ENCODE data around the gene RAB40A. TPM values are rescaled to one million over a fixed set of nuclear protein-coding genes. Genes with fewer than 3 reads are reported as not detected.

Gene RAB40A
- total RNA-seq, 1 experiment from 2014 or later = 0.11 TPM

GRCh38 chrX:103536732-103537131 is 17.4 kb upstream of the RAB40A start:
- no peak overlapping the region for H3K27ac ChIP-seq
- no peaks in the 10 kb centered on the region for H3K27me3 ChIP-seq (replicated peaks)
- H3K9me3 ChIP-seq (replicated peaks) = no peaks in the 10 kb centered on the region
- no peaks in the 10 kb centered on the region for H3K4me1 ChIP-seq (replicated peaks)
- H3K4me3 ChIP-seq = no peak overlapping the region
- H3K36me3 ChIP-seq = no peaks in the 10 kb centered on the region
- no peak for DNase-seq (ENCODE audit: low read depth in 1 of 2, low spot score in 2 of 2)

DNA sequence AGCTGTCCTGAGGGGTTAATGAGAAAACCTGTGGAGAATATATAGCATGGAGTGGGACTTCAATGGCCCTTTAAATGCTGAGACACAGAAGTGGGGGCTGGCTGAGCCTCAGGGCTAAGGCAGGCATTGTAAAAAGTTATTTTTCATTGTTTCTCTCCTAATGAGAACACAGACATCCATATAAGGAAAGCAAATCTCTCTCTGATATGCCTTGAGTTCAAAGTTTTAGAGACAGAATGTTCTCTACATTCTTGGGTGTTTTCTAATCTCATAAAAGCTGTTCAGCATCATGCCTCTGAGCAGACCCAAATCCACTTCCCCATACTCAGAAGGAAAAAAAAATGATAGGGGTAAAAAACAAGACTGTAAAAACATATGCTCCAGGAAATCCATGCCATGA is 16.8 kb upstream of the RAB40A start:
- no peak for DNase-seq (ENCODE audit: low read depth in 1 of 2, low spot score in 2 of 2)
- H3K36me3 ChIP-seq = no peaks in the 10 kb centered on the region
- H3K27me3 ChIP-seq (replicated peaks) = no peaks in the 10 kb centered on the region
- H3K4me3 ChIP-seq = no peak overlapping the region
- no peaks in the 10 kb centered on the region for H3K9me3 ChIP-seq (replicated peaks)
- H3K27ac ChIP-seq = no peak overlapping the region
- H3K4me1 ChIP-seq (replicated peaks) = peaks cover 3% of the 10 kb centered on the region

- Histone ChIP-seq H3K27me3 (replicated peaks) (no peaks in the 10 kb centered on the region), H3K27ac (no peak overlapping the region), H3K36me3 (no peaks in the 10 kb centered on the region), H3K4me1 (replicated peaks) (peaks cover 7% of the 10 kb centered on the region), H3K9me3 (replicated peaks) (no peaks in the 10 kb centered on the region), H3K4me3 (no peak overlapping the region)
- DNase-seq (ENCODE audit: low read depth in 1 of 2, low spot score in 2 of 2) = no peak
Measured at GRCh38 chrX:103535206-103535605, 15.9 kb upstream of the RAB40A start.

- no peak overlapping the region for H3K4me3 ChIP-seq
- H3K36me3 ChIP-seq = no peaks in the 10 kb centered on the region
- DNase-seq (ENCODE audit: low read depth in 1 of 2, low spot score in 2 of 2) = peak; percentile 54 to 56
- no peaks in the 10 kb centered on the region for H3K9me3 ChIP-seq (replicated peaks)
- peaks cover 7% of the 10 kb centered on the region for H3K4me1 ChIP-seq (replicated peaks)
- no peaks in the 10 kb centered on the region for H3K27me3 ChIP-seq (replicated peaks)
- H3K27ac ChIP-seq = no peak overlapping the region
Measured at GRCh38 chrX:103533511-103534216, 14.4 kb upstream of the RAB40A start.

- Histone ChIP-seq H3K27ac (no peak overlapping the region), H3K36me3 (no peaks in the 10 kb centered on the region), H3K9me3 (replicated peaks) (no peaks in the 10 kb centered on the region), H3K4me3 (no peak overlapping the region), H3K4me1 (replicated peaks) (peaks cover 7% of the 10 kb centered on the region), H3K27me3 (replicated peaks) (no peaks in the 10 kb centered on the region)
- peak in 1 of 2 experiments; percentile 33 for DNase-seq (ENCODE audit: low read depth in 1 of 2, low spot score in 2 of 2)
Measured at GRCh38 chrX:103531002-103531401, 11.7 kb upstream of the RAB40A start.

- Histone ChIP-seq H3K27me3 (replicated peaks) (no peaks in the 10 kb centered on the region), H3K4me3 (no peak overlapping the region), H3K4me1 (replicated peaks) (peaks cover 7% of the 10 kb centered on the region), H3K9me3 (replicated peaks) (no peaks in the 10 kb centered on the region), H3K36me3 (no peaks in the 10 kb centered on the region), H3K27ac (no peak overlapping the region)
- DNase-seq (ENCODE audit: low read depth in 1 of 2, low spot score in 2 of 2) = no peak
Measured at GRCh38 chrX:103530545-103530944, 11.3 kb upstream of the RAB40A start.

GRCh38 chrX:103529550-103529949 is 10.3 kb upstream of the RAB40A start:
- Histone ChIP-seq H3K4me1 (replicated peaks) (peaks cover 7% of the 10 kb centered on the region), H3K27ac (no peak overlapping the region), H3K36me3 (no peaks in the 10 kb centered on the region), H3K27me3 (replicated peaks) (no peaks in the 10 kb centered on the region), H3K9me3 (replicated peaks) (no peaks in the 10 kb centered on the region), H3K4me3 (no peak overlapping the region)
- no peak for DNase-seq (ENCODE audit: low read depth in 1 of 2, low spot score in 2 of 2)

- no peak overlapping the region for H3K4me3 ChIP-seq
Measured at GRCh38 chrX:103524747-103525146, 5.5 kb upstream of the RAB40A start.

GRCh38 chrX:103523605-103524004 is 4.3 kb upstream of the RAB40A start:
- H3K36me3 ChIP-seq = no peaks in the 10 kb centered on the region

More at GRCh38 chrX:103524747-103525146, 5.5 kb upstream of the RAB40A start:
- Histone ChIP-seq H3K4me1 (replicated peaks) (no peaks in the 10 kb centered on the region), H3K36me3 (no peaks in the 10 kb centered on the region), H3K27me3 (replicated peaks) (no peaks in the 10 kb centered on the region), H3K27ac (no peak overlapping the region), H3K9me3 (replicated peaks) (no peaks in the 10 kb centered on the region)
- no peak for DNase-seq (ENCODE audit: low read depth in 1 of 2, low spot score in 2 of 2)

DNA sequence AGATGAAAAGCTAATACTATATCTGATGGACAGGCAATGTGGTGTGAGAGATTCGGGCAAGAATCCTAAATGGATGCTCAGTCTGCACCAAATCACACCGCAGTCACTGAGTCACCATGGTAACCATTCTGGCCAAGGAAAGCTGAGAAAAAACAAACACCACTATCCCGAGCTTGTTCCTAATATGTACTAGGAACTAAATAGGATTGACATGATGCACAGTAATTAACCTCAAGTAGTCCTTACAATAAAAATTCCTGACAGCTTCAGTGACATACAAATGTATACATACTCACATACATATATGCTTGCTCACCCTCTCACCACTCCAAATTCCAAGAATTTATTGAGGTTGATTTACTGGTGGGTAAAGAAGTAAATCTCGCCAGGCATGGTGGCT is 1.1 kb upstream of the RAB40A start:
- peak in 1 of 2 experiments; percentile 2 for DNase-seq (ENCODE audit: low read depth in 1 of 2, low spot score in 2 of 2)
- Histone ChIP-seq H3K27me3 (replicated peaks) (no peaks in the 10 kb centered on the region), H3K9me3 (replicated peaks) (no peaks in the 10 kb centered on the region), H3K4me1 (replicated peaks) (no peaks in the 10 kb centered on the region), H3K27ac (no peak overlapping the region), H3K36me3 (no peaks in the 10 kb centered on the region), H3K4me3 (no peak overlapping the region)

More at GRCh38 chrX:103523605-103524004, 4.3 kb upstream of the RAB40A start:
- no peak overlapping the region for H3K4me3 ChIP-seq
- no peaks in the 10 kb centered on the region for H3K4me1 ChIP-seq (replicated peaks)
- no peaks in the 10 kb centered on the region for H3K27me3 ChIP-seq (replicated peaks)
- DNase-seq (ENCODE audit: low read depth in 1 of 2, low spot score in 2 of 2) = no peak
- H3K9me3 ChIP-seq (replicated peaks) = no peaks in the 10 kb centered on the region
- no peak overlapping the region for H3K27ac ChIP-seq

GRCh38 chrX:103518571-103518970 is 718 bp downstream of the RAB40A start:
- Histone ChIP-seq H3K36me3 (no peaks in the 10 kb centered on the region), H3K27me3 (replicated peaks) (no peaks in the 10 kb centered on the region), H3K9me3 (replicated peaks) (no peaks in the 10 kb centered on the region)

DNA sequence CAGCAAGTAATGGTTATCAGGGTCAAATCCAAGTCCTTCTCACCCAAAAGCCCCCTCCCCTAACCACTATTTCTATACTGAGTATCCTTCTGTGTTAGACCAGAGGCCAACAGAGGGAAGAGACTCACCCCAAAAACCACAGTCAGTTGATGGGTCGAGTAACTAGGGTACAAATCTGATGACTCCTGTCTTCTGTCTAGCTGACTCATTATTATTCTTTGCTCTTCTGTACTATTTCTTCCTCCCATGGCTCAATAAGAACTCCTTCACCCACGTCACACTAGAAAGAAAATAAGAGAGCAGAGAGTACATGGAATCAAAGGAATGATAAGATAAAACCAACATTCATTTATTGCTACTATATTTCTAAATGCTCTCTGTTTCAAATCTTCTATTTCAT is 2.0 kb downstream of the RAB40A start:
- Histone ChIP-seq H3K4me3 (no peak overlapping the region), H3K4me1 (replicated peaks) (no peaks in the 10 kb centered on the region), H3K27me3 (replicated peaks) (no peaks in the 10 kb centered on the region), H3K27ac (no peak overlapping the region), H3K36me3 (no peaks in the 10 kb centered on the region), H3K9me3 (replicated peaks) (no peaks in the 10 kb centered on the region)
- DNase-seq (ENCODE audit: low read depth in 1 of 2, low spot score in 2 of 2) = no peak

More at GRCh38 chrX:103518571-103518970, 718 bp downstream of the RAB40A start:
- Histone ChIP-seq H3K4me3 (no peak overlapping the region), H3K4me1 (replicated peaks) (no peaks in the 10 kb centered on the region), H3K27ac (no peak overlapping the region)
- DNase-seq (ENCODE audit: low read depth in 1 of 2, low spot score in 2 of 2) = no peak

GRCh38 chrX:103513476-103514108 is 5.7 kb downstream of the RAB40A start:
- H3K27ac ChIP-seq = no peak overlapping the region
- no peaks in the 10 kb centered on the region for H3K36me3 ChIP-seq
- DNase-seq (ENCODE audit: low read depth in 1 of 2, low spot score in 2 of 2) = no peak
- H3K9me3 ChIP-seq (replicated peaks) = no peaks in the 10 kb centered on the region
- no peak overlapping the region for H3K4me3 ChIP-seq
- no peaks in the 10 kb centered on the region for H3K4me1 ChIP-seq (replicated peaks)
- H3K27me3 ChIP-seq (replicated peaks) = no peaks in the 10 kb centered on the region

DNA sequence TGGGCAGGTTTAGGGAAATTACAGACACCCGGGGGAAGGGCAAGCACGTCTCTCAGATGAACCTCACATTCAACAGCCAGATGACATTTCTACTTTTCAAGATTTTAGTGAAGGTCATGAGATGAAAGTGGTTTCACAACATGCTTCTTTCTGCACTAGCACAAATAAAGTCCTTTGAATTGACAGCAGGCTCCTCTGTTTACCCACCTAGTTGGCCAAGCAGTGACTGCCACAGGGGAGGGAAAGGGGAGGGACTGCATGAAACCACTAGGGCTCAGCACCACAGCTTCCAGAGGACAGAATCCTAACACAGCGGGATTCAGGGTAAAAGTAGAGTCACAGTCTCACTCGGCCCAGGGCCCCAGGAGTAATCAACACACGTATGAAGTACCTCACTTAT is 6.2 kb downstream of the RAB40A start:
- Histone ChIP-seq H3K36me3 (no peaks in the 10 kb centered on the region), H3K27me3 (replicated peaks) (no peaks in the 10 kb centered on the region), H3K4me3 (no peak overlapping the region), H3K9me3 (replicated peaks) (no peaks in the 10 kb centered on the region), H3K4me1 (replicated peaks) (no peaks in the 10 kb centered on the region), H3K27ac (no peak overlapping the region)
- DNase-seq (ENCODE audit: low read depth in 1 of 2, low spot score in 2 of 2) = no peak
